Measurements from ENCODE around the gene PITX2.

PITX2 gene

DNA sequence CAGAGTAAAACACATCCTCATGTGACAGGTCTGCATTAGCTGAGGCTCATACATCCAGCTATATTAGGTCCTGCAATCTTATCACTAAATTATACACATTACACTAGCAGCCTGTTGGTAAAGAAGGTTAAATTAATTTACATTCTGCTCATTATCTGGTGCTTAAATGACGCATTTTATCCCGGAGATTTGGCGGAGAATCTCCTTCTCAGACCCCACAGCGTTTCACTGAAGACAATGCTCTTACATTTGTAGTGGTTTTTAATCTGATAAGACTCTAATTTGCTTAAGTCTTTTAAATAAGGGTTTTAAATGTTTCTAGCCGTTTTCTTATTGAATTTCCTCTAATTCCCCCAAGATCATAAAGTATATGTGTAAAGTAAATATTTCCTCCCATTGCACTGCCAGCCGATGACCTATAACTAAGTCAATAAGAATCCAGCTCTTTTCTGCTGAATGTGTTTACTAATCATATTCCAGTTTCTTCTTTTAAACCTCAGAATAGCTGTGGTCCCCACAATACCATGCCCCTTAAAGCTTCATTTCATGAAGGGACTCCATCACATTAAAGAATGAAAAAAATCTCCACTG lies 2.1 kb upstream of the PITX2 start:
- in situ Hi-C loops (cut with MboI; ENCODE audit: low sequenced_read_pairs), result no loop called here

- in situ Hi-C loops (cut with MboI; ENCODE audit: low sequenced_read_pairs), result no loop called here
Measured at GRCh38 chr4:110624398-110624780, 1.5 kb upstream of the PITX2 start.

DNA sequence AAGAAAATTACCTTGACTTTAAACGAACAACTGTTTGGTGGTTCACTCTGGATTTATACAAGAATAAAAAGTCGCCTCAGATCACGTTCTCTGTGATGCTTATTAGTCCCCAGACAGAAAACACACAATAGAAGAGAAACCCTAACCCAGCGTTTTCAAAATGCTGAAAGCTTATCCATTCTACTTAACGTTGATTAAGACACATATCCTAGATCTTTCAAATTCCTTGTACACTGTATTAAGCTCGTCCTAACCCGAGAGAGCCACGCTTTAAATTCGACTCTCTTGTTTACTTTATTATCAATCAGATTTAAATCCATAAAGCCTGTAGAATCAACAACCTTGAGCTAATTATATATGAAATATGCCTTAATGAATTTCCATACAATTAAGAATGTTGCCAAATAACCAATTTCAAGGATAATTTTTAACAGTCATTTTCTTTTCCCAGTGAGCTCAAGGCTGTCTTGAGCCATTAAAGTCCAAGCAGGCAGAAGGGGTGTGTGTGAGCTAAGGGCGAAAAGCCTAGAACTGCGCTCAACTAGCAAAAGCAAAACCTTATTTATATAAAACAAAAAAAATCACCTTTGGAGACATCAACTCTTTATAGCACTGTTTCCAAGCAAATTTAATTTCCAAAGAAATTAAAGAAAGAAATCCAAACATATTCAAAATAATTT lies 981 bp upstream of the PITX2 start:
- in situ Hi-C loops (cut with MboI; ENCODE audit: low sequenced_read_pairs), result no loop called here

- in situ Hi-C loops (cut with MboI; ENCODE audit: low sequenced_read_pairs), result no loop called here
Measured at GRCh38 chr4:110621839-110622751, 782 bp downstream of the PITX2 start.

- in situ Hi-C loops (cut with MboI; ENCODE audit: low sequenced_read_pairs), result no loop called here
Measured at GRCh38 chr4:110621328-110621812, 1.5 kb downstream of the PITX2 start.

DNA sequence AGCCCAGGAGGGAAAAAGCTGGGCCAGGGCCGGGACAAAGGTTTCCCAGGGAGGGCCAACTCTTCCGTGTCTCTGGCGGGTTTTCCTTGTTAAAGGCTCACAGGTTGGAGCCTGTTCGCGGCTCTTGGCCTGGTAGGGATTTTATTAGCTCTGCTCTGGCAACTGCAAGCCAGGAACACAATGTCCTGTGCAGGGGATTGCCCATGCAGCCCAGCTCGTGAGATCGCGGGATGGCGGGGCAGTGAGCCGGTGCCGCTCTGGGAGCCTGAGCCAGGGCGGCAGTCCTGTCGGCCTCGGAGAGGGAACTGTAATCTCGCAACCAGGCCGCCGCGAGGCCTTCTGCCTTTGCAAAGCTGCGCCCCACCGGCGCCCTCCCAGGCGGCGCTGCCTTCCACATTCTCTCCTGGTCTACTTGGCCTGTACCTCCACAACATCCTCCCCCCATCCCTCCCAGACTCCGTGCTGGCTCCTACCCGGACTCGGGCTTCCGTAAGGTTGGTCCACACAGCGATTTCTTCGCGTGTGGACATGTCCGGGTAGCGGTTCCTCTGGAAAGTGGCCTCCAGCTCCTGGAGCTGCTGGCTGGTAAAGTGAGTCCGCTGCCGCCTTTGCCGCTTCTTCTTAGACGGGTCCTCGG lies 2.1 kb downstream of the PITX2 start:
- in situ Hi-C loops (cut with MboI; ENCODE audit: low sequenced_read_pairs), result no loop called here

GRCh38 chr4:110620322-110620690 lies 2.6 kb downstream of the PITX2 start:
- in situ Hi-C loops (cut with MboI; ENCODE audit: low sequenced_read_pairs), result no loop called here

GRCh38 chr4:110619463-110620247 lies 3.2 kb downstream of the PITX2 start:
- in situ Hi-C loops (cut with MboI; ENCODE audit: low sequenced_read_pairs), result no loop called here

GRCh38 chr4:110618581-110619462 lies 4.1 kb downstream of the PITX2 start:
- in situ Hi-C loops (cut with MboI; ENCODE audit: low sequenced_read_pairs), result no loop called here

GRCh38 chr4:110617646-110618580 lies 5.0 kb downstream of the PITX2 start:
- in situ Hi-C loops (cut with MboI; ENCODE audit: low sequenced_read_pairs), result no loop called here

DNA sequence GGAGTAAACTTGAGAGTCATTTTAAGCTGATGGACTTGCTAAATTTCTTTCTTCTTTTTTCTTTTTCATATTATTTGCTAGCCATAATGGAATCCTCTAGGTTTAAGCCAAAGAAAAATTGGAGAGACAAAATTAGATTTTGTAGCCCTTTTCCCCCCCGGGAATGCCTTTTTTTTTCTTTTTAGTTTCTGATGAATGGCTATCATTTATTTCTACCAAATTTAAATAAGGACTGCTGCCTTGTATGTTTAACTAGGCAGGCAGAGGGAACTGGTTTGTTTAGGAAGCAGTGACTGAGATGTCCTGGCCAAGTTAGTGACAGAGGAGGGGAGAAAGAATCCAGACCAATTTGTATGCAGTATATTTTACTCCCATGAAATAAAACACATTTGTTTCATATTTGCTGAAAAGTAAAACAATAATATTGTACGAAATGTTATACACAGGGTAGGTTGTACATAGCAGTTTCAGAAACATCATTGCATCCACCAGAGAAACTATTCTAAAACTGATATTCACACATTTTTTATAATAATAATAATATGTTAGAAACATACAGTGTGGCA lies 5.7 kb downstream of the PITX2 start:
- in situ Hi-C loops (cut with MboI; ENCODE audit: low sequenced_read_pairs), result no loop called here

GRCh38 chr4:110616238-110617074 lies 6.4 kb downstream of the PITX2 start:
- in situ Hi-C loops (cut with MboI; ENCODE audit: low sequenced_read_pairs), result no loop called here

- in situ Hi-C loops (cut with MboI; ENCODE audit: low sequenced_read_pairs), result no loop called here
Measured at GRCh38 chr4:110615353-110616237, 7.3 kb downstream of the PITX2 start.

- in situ Hi-C loops (cut with MboI; ENCODE audit: low sequenced_read_pairs), result no loop called here
Measured at GRCh38 chr4:110614976-110615352, 7.9 kb downstream of the PITX2 start.

GRCh38 chr4:110614173-110614963 lies 8.5 kb downstream of the PITX2 start:
- in situ Hi-C loops (cut with MboI; ENCODE audit: low sequenced_read_pairs), result no loop called here

Data from HL-60/S4 treated with retinoic acid at 250 ng/mL for 4 days and 3 days (cell line).